ENCODE data around the gene TMEM151B. TPM values are rescaled to one million over a fixed set of nuclear protein-coding genes. Genes with fewer than 3 reads are reported as not detected.

TMEM151B gene
- total and polyA plus RNA-seq, 2 of the 13 experiments (the other 11 are each of a cell fraction or from before 2014, with no cell fraction given) = not detected

- TF ChIP-seq, protein P1, sequence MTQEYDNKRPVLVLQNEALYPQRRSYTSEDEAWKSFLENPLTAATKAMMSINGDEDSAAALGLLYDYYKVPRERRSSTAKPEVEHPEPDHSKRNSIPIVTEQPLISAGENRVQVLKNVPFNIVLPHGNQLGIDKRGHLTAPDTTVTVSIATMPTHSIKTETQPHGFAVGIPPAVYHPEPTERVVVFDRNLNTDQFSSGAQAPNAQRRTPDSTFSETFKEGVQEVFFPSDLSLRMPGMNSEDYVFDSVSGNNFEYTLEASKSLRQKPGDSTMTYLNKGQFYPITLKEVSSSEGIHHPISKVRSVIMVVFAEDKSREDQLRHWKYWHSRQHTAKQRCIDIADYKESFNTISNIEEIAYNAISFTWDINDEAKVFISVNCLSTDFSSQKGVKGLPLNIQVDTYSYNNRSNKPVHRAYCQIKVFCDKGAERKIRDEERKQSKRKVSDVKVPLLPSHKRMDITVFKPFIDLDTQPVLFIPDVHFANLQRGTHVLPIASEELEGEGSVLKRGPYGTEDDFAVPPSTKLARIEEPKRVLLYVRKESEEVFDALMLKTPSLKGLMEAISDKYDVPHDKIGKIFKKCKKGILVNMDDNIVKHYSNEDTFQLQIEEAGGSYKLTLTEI (CRISPR knock-in tag; conservative IDR thresholded peaks at IDR 0.05) = no peak
- TF ChIP-seq, protein P2, sequence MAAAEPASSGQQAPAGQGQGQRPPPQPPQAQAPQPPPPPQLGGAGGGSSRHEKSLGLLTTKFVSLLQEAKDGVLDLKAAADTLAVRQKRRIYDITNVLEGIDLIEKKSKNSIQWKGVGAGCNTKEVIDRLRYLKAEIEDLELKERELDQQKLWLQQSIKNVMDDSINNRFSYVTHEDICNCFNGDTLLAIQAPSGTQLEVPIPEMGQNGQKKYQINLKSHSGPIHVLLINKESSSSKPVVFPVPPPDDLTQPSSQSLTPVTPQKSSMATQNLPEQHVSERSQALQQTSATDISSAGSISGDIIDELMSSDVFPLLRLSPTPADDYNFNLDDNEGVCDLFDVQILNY (CRISPR knock-in tag; conservative IDR thresholded peaks at IDR 0.05) = peak; percentile 69; the same call in 1 of the 2 replicates
- peak; percentile 25; the same call in 1 of the 2 replicates for TF ChIP-seq ZBED4 (CRISPR knock-in tag; IDR thresholded peaks at IDR 0.05; ENCODE audit: borderline replicate concordance)
- TF ChIP-seq ZNF775 (CRISPR knock-in tag; IDR thresholded peaks at IDR 0.05; ENCODE audit: borderline replicate concordance) = peak; percentile 25; the same call in 1 of the 2 replicates
- TF ChIP-seq ZNF274 (CRISPR knock-in tag; IDR thresholded peaks at IDR 0.05) = peak; percentile 95
- no peak for TF ChIP-seq ZNF382 (CRISPR knock-in tag; IDR thresholded peaks at IDR 0.05; ENCODE audit: borderline replicate concordance)
- peak; percentile 92; the same call in 1 of the 2 replicates for TF ChIP-seq ZNF672 (CRISPR knock-in tag; IDR thresholded peaks at IDR 0.05)
- TF ChIP-seq ZNF530 (CRISPR knock-in tag; IDR thresholded peaks at IDR 0.05; ENCODE audit: low read depth) = no peak
- peak; percentile 88; the same call in 1 of the 2 replicates for TF ChIP-seq GABPB1 (CRISPR knock-in tag; IDR thresholded peaks at IDR 0.05)
- TF ChIP-seq FOXP1 (IDR thresholded peaks at IDR 0.05) = no peak
- peak; percentile 49; the same call in 1 of the 2 replicates for TF ChIP-seq FOXP1 (CRISPR knock-in tag; IDR thresholded peaks at IDR 0.05)
- TF ChIP-seq PTBP1 (IDR thresholded peaks at IDR 0.05; ENCODE audit: low read depth, low read length, poor library complexity, severe bottlenecking) = peak; percentile 23
- TF ChIP-seq USF2 (IDR thresholded peaks at IDR 0.05; ENCODE audit: low read depth, low read length) = peak; percentile 98
- peak; percentile 94; the same call in 1 of the 2 replicates for TF ChIP-seq USF2 (CRISPR knock-in tag; IDR thresholded peaks at IDR 0.05; ENCODE audit: borderline replicate concordance)
- peak; percentile 77 for TF ChIP-seq ZIK1 (CRISPR knock-in tag; IDR thresholded peaks at IDR 0.05; ENCODE audit: borderline replicate concordance, low read depth)
- TF ChIP-seq TEAD3 (CRISPR knock-in tag; optimal IDR thresholded peaks at IDR 0.05; ENCODE audit: borderline replicate concordance) = no peak
- TF ChIP-seq ZNF703 (CRISPR knock-in tag; IDR thresholded peaks at IDR 0.05; ENCODE audit: borderline replicate concordance) = no peak
- TF ChIP-seq ZNF704 (CRISPR knock-in tag; IDR thresholded peaks at IDR 0.05; ENCODE audit: borderline replicate concordance) = peak; percentile 90; the same call in 1 of the 2 replicates
- peak; percentile 60; the same call in 1 of the 2 replicates for TF ChIP-seq NFIC (IDR thresholded peaks at IDR 0.05; ENCODE audit: low read length)
These were observed 13.1 kb upstream of the TMEM151B start, which contains the start of gene SLC35B2 (continued) for GRCh38 chr6:44257025-44257752.

Measured in HepG2 (cell line).